ENCODE measurements around the gene SARDH.
A peak's percentile ranks its signal among the peaks of the same experiment; 100 is the strongest.
"Not testable (repeated sequence)": the region's sequence is repeated elsewhere in the genome, so short reads cannot be mapped to it uniquely, and the experiment has no call there.

The SARDH gene

GRCh38 chr9:133775291-133775690 is 37.1 kb upstream of the SARDH start:
- no peak for DNase-seq

- no peak for DNase-seq
These were observed 36.6 kb upstream of the SARDH start for GRCh38 chr9:133774799-133775198.

- peak; percentile 56 for DNase-seq
These were observed 35.9 kb upstream of the SARDH start for GRCh38 chr9:133773889-133774655.

GRCh38 chr9:133772581-133772980 is 34.4 kb upstream of the SARDH start:
- no peak for DNase-seq

- no peak for DNase-seq
These were observed 33.6 kb upstream of the SARDH start for GRCh38 chr9:133771486-133772482.

GRCh38 chr9:133770076-133770777 is 32.1 kb upstream of the SARDH start:
- no peak for DNase-seq

- no peak for DNase-seq
These were observed 31.4 kb upstream of the SARDH start for GRCh38 chr9:133769511-133770075.

- no peak for DNase-seq
These were observed 30.8 kb upstream of the SARDH start for GRCh38 chr9:133768859-133769510.

- no peak for DNase-seq
These were observed 30.3 kb upstream of the SARDH start for GRCh38 chr9:133768371-133768858.

GRCh38 chr9:133767625-133768024 is 29.5 kb upstream of the SARDH start:
- DNase-seq: no peak

- no peak for DNase-seq
These were observed 28.9 kb upstream of the SARDH start for GRCh38 chr9:133767008-133767407.

GRCh38 chr9:133766234-133766633 is 28.1 kb upstream of the SARDH start:
- DNase-seq: not testable (repeated sequence)

GRCh38 chr9:133763272-133764183 is 25.4 kb upstream of the SARDH start:
- peak; percentile 19 for DNase-seq

GRCh38 chr9:133762488-133763271 is 24.5 kb upstream of the SARDH start:
- DNase-seq: no peak

GRCh38 chr9:133761641-133762248 is 23.6 kb upstream of the SARDH start:
- no peak for DNase-seq

GRCh38 chr9:133760713-133761290 is 22.6 kb upstream of the SARDH start:
- DNase-seq: no peak

- no peak for DNase-seq
These were observed 21.8 kb upstream of the SARDH start for GRCh38 chr9:133759946-133760345.

GRCh38 chr9:133759146-133759900 is 21.2 kb upstream of the SARDH start:
- DNase-seq: no peak
